ENCODE data around the gene BRAF. TPM values are rescaled to one million over a fixed set of nuclear protein-coding genes. Genes with fewer than 3 reads are reported as not detected.
"Not testable (repeated sequence)": the region's sequence is repeated elsewhere in the genome, so short reads cannot be mapped to it uniquely, and the experiment has no call there.

The BRAF gene
- total RNA-seq (2014; rRNA removed; shearing (Covaris generic)): 11.4 and 20.0 TPM in 2 replicates

DNA sequence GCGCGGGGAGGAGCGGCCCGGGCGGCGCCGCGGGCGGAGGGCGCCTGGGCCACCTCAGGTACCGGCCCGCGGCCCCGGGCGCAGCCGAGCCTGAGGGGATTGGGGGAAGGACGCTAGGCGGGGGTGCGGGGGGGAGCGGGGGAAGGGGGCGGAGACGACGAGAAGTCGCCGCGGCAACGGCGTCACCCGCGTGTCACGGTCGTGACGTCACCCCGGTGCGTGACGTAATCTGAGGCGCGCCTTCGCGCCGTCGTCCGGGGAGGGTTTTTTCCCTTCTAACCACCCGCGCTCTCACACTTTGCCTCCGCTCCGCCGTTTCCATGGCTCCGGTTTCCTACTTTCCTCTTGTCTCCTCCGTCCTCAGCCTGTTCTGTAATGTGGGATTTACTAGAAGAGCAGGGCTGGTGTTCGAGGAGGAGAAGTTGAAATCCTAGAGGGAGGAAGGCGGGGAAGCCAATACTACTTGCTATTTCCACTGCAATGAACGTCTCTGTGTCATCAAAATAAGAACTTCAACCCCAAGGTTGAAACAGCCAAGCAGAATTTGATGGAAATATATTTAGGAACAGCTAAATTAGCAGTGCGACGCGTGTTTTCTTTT, at the start of gene BRAF:
TSS of gene BRAF (minus strand) at position 109 of the 601 bp plus-strand sequence. CDS start 226 bp downstream, outside the sequence.
- in situ Hi-C loops (cut with HindIII; ENCODE audit: low sequenced_read_pairs): no loop called here
- DNase-seq (ENCODE audit: low spot score): peak; percentile 92

DNA sequence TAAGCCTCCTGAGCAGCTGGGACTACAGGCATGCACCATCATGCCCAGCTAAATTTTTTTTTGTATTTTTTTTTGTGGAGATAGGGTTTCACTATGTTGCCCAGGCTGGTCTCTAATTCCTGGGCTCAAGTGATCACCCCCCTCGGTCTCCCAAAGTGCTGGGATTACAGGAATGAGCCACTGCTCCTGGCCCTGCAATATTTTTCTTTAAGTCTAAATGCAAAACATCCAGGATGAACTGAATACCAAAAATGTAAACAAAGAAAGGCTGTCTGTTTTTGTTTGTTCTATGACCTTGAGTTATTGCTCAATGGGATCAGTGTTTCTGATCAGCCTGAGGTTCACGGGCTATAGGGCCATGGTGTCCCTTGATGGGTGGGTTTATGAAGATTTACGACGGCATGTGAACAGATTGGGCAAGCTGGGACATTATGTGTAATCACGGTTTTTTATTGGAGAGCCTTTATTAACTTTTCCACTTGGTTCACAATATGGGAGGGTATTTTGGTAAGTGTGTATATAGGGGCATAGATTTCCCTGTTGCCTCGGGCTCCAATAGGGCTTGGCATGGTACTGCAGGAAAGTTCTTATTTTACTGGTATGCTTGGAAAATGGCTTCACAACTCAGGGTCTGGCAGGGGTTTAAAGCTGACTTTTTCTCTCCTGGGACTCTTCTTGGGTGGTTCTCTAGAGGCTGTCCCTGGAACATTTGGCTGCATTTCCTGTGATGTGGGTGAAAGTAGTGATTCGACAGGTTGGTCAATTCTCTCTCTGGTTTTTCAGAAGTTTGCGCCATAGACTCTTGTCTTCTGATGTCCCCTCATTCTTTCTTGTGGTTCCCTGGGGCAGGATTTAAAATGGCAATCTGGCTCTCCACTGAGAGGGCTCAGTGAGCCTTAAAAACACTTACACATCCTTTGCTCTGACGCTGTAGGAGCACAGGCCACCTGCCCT, 48.4 kb upstream of the BRAF start:
- in situ Hi-C loops (cut with HindIII; ENCODE audit: low sequenced_read_pairs): no loop called here
- DNase-seq (ENCODE audit: low spot score): no peak

DNA sequence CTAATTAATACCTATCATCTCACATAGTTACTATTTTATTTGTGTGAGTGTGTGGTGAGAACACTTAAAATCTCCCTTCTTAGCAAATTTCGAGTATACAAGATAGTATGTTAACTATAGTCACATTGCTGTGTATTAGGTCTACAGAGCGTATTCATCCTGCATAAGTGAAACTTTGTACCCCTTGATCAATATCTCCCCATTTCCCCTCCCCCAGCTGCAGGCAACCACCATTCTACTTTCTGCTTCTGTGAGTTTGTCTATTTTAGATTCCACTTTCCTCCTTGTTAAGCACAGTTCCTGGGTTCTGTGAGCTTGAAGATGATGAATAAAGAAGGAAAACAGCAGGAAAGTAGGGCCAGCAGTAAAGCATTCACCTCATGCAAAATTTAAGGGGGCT, 47.6 kb upstream of the BRAF start:
- DNase-seq (ENCODE audit: low spot score): no peak
- in situ Hi-C loops (cut with HindIII; ENCODE audit: low sequenced_read_pairs): no loop called here

DNA sequence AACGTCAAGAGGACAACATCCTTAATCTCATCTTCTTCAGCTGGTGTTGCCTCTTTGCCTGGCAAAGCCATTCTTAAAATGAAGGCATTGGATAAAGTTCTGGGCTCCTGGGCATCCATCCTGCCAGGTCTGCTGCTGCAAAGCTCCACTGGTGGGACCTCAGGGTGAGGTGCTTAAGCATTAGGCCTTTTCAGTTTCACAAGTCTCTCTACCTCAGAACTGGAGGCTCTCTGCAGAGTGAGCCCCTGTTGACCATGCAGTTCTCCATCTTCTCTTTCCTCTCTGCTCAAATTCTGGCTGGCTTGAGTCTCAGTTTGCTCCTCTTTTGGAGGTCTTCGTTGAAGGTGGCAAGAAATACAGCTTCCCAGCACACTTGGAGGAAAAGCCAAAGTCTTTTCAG, 42.7 kb upstream of the BRAF start:
- peak; percentile 1 for DNase-seq (ENCODE audit: low spot score)
- in situ Hi-C loops (cut with HindIII; ENCODE audit: low sequenced_read_pairs): no loop called here

DNA sequence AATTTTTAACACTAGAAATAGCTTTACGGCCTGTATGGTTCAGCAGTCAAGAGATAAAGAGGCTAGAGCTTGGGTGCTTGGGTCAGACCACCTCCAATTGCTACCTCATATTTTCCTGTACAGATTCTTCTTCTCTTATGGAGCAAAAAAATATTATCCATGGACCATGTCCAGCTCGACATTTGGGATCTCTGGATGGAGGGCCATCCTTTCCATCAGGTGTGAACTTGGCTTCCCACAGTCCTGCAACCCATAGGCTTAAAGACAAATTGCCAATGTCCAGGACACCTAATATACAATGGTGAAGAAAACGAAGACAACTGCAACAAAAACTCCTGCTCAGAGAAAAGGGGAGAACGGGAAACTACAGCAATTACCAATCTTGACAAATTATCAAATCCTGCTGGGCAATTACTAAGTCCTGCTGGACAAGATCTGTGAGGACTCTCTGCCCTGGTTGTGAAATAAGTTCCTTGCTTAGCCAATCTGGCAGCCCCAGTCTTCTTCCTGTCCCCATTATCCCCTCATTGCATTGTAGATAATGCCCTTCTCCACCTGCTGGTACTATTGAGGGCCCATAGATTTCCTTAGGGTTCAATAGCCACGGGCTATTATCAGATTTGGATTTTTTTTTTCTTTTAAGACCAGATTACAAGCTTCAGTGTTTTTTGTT, 42.0 kb upstream of the BRAF start:
- DNase-seq (ENCODE audit: low spot score): peak; percentile 81
- in situ Hi-C loops (cut with HindIII; ENCODE audit: low sequenced_read_pairs): no loop called here

DNA sequence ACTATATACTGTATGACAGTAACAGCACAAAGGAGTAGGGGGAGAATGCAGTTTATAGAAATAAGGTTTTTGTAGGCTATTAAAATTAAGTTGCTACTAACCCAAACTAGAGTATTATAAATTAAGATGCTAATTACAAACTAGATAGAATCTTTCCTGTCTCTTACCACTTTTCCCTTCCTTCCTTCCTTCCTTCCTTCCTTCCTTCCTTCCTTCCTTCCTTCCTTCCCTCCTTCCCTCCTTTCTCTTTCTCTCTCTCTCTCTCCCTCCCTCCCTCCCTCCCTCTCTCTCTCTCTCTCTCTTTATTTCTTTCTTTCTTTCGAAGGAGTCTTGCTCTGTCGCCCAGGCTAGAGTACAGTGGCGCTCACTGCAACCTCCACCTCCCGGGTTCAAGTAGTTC, 36.4 kb upstream of the BRAF start:
- in situ Hi-C loops (cut with HindIII; ENCODE audit: low sequenced_read_pairs): no loop called here

DNA sequence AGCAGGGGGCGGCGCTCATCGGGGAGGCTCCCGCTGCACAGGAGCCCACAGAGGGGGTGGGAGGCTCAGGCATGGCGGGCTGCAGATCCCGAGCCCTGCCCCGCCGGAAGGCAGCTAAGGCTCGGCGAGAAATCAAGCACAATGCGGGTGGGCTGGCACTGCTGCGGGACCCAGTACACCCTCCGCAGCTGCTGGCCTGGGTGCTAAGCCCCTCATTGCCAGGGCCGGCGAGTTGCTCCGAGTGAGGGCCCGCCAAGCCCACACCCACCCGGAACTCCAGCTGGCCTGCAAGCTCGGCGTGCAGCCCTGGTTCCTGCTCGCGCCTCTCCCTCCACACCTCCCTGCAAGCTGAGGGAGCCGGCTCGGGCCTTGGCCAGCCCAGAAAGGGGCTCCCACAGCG, 32.3 kb upstream of the BRAF start:
- in situ Hi-C loops (cut with HindIII; ENCODE audit: low sequenced_read_pairs); DNase-seq (ENCODE audit: low spot score): not testable (repeated sequence)

More for the DNA sequence above, 36.4 kb upstream of the BRAF start:
- DNase-seq (ENCODE audit: low spot score): no peak

DNA sequence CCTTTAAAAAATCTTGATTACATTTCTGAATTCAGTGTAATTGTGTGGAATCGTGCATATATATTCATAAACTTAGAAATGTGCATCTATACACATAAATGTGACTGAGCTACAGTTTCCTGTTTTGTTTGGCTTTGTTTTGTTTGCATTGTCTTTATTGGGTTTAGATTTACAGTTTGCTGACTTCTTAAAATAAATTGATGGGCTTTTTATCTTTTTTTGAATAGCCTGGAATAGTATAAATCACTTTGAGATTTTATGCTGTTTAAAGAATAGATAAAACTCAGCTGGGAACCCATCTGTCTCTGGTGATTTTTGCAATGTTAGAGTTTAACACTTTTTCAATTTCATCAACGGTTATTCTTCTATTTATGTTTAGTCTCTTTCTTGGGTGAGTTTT, 21.2 kb upstream of the BRAF start:
- in situ Hi-C loops (cut with HindIII; ENCODE audit: low sequenced_read_pairs): no loop called here
- no peak for DNase-seq (ENCODE audit: low spot score)

DNA sequence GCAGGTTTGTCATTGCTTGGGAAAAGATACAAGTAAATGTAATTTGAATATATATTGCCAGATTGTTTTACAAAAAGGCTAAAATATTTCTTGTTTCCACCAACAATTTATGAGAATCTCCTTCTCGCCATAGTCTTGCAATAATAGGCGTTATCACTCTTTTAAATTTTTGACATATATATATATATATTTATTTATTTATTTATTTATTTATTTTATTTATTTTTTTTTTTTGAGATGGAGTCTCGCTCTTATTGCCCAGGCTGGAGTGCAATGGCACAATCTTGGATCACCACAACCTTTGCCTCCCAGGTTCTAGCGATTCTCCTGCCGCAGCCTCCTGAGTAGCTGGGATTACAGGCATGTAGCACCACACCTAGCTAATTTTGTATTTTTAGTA, 17.5 kb upstream of the BRAF start:
- DNase-seq (ENCODE audit: low spot score); in situ Hi-C loops (cut with HindIII; ENCODE audit: low sequenced_read_pairs): not testable (repeated sequence)

DNA sequence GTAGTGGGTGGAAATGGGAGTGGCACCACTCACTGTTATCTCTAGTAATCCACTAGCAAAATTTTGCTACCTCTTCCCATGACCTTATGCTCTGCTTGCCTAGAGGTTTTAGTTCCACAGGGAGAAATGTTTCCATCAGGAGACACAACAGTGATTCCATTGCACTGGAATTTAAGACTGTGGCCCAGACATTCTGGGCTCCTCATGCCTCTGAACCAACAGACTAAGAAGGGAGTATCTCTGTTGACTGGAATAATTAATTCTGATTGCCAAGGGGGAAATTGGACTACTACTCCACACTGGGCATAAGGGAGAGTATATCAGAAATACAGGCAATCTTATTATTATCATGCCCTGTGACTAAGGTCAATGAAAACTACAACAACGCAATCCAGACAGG, 16.2 kb upstream of the BRAF start:
- in situ Hi-C loops (cut with HindIII; ENCODE audit: low sequenced_read_pairs): no loop called here
- no peak for DNase-seq (ENCODE audit: low spot score)

DNA sequence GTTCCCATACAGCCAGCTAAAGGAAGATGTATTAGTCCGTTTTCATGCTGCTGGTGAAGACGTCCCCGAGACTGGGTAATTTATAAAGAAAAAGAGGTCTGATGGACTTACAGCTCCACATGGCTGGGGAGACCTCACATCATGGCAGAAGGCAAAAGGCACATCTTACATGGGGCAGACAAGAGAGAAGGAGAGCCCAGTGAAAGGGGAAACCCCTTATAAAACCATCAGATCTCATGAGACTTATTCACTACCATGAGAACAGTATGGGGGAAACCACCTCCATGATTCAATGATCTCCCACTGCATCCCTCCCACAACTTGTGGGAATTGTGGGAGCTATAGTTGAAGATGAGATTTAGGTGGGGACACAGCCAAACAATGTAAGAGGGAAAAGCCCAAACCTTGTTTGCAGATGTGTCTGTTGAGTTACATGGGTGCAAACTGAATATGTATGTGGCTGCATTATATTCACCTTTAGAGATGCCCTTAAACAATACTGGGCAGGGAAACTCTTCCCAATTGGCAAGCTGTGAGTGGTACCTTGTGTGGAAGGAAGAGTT, 13.1 kb upstream of the BRAF start:
- no peak for DNase-seq (ENCODE audit: low spot score)
- in situ Hi-C loops (cut with HindIII; ENCODE audit: low sequenced_read_pairs): no loop called here

DNA sequence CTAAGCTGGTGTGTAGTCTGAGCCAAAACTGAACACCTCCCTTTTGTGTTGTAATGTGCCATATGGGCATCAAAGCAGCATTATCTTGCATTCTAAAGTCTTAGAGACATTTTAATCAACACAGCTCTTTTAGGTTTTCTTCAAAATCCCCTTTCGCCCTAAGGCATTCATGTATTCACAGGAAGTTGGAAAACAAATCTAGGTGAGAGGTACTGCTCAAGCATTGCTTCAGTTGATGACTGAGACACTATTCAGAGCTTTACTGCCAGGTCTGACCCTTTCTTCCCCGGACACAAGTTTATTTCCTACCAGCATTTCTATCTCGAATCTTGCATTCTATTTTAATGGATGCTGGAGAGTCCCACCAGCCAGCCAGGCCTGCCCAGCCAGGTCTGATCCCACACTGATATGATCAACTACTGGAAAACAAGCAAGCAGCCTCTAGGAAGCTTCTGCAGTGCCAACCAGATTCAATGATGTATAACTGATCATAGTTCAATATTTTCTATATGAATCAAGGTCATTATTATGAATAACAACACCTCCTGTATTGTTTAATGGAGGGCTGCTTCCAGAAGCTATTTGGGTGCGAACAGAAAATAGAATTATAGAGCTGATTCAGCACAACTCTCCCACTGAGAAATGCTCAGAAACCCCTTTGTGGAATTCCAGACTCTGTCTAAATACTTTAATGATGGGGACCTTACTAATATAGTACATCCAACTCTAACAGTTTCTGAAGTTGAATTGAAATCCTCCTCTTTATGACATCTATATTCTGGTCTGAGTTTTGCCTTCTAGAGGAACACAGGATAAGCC, 4.0 kb upstream of the BRAF start:
- no peak for DNase-seq (ENCODE audit: low spot score)
- in situ Hi-C loops (cut with HindIII; ENCODE audit: low sequenced_read_pairs): no loop called here

DNA sequence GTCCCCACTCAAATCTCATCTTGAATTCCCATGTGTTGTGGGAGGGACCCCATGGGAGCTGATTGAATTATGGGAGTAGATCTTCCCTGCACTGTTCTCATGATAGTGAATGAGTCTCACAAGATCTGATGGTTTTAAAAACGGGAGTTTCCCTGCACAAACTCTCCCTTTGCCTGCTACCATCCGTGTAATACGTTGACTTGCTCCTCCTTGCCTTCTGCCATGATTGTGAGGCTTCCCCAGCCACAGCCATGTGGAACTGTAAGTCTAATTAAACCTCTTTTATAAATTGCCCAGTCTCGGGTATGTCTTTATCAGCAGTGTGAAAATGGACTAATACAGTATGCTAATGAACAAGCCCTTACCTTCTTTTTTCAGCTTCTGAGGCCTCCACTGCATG, 3.2 kb upstream of the BRAF start:
- DNase-seq (ENCODE audit: low spot score); in situ Hi-C loops (cut with HindIII; ENCODE audit: low sequenced_read_pairs): not testable (repeated sequence)

DNA sequence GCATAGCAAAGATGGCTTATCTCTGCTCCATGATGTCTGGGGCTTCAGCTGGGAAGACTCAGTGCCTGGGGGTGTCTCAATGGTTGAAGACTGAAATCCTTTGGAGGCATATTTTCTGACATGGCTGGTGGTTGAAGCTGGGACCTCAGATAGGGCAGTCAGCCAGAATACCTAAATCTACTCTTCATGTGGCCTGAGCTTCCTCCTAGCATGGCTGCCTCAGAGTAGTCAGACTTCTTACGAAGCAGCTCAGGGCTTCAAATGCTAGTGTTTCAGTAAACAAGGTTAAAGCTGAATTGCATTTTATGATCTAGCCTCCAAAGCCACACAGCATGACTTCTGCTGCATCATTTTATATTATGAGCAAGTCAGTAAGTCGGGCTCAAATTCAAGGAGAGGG, 2.6 kb upstream of the BRAF start:
- in situ Hi-C loops (cut with HindIII; ENCODE audit: low sequenced_read_pairs): no loop called here
- DNase-seq (ENCODE audit: low spot score): no peak

DNA sequence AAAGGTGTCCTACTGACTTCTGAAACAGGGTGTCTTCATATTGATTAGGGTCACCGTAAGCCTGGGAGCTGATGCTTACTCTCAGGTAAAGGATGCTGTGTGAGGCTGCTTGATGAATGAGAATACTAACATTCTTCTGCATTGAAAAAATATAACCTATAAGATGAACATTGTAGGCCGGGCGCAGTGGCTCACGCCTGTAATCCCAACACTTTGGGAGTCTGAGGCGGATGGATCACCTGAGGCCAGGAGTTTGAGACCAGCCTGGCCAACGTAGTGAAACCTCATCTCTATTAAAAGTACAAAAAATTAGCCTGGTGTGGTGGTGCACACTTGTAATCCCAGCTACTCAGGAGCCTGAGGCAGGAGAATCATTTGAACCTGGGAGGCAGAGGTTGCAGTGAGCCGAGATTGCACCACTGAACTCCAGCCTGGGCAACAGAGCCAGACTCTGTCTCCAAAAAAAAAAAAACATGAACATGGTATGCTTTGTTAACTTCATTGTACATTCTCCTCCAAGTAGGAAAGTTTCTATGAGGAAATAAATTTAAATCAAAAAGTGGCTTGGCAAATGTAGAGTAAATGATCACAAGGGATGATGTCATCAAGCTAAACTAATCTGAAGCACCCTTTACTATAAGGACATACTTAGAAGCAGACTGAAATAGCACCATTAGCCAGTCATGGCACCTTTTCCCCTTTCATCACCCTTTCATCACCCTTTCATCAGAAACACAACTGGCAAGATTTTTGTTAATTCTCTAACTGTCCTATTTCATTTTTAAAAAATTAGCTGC, 1.5 kb upstream of the BRAF start:
- DNase-seq (ENCODE audit: low spot score): no peak
- in situ Hi-C loops (cut with HindIII; ENCODE audit: low sequenced_read_pairs): no loop called here

DNA sequence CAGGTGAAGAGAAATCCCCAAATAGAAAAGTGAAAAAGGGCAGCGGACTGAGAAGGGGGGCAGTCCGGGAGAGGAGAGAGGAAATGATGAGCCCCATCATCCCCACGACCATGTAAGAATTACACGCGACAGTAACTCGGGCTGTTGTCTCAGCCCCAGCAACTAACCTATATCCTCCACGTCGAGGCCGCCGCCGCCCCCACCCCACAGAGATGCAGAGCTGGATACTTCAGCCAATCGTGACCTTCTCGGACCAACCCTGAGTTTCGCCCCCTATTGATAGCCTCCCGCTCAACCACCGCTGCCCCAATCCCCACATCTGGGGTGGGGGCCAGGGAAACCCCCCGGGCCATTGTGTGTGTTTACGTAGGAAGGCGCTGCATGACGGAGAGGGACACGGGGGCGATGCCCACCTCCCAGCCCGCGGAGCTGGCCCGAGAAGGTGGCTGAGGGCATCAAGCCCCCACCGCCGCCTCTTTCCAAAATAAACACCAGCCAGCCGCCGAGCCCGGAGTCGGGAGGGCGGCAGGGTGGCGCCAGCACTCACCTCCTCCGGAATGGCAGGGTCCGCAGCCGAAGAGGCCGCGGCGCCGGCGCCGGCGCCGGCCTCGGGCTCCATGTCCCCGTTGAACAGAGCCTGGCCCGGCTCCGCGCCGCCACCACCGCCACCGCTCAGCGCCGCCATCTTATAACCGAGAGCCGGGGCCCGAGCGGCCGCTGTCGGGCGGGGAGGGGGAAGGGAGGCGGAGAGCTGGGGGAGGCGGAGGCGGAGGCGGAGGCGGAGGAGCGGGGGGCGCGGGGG, 509 bp downstream of the BRAF start:
- DNase-seq (ENCODE audit: low spot score): peak; percentile 71
- in situ Hi-C loops (cut with HindIII; ENCODE audit: low sequenced_read_pairs): no loop called here

DNA sequence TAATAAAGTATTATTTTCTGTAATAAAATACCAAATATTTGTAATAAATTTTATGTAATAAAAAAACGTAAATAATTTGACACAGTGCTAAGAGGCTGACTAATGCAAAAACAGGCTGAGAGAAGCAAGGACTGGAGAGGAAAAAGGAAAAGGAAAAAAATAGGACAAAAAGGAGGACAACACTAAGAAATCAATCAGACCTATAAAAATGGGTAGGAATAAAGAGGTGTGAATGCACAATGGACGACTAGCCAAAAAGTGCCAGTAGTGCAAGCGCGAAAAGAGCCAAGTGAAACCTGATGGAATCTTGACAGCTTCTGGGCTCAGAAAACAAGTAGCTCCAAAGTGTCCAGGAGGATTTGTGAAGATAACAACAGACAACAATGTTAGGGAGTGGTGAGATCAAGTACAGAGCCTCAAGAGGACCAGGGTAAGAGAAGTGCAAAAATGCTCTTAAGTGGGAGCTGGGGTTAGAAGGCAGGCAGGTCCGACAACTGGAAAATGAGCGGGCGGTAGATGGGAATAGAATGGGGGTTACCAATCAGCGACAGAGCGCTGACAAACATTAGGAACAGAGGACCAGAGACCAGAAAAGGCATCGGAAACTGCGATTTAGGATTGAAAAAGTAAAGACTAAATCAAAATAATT, 1.2 kb downstream of the BRAF start:
- in situ Hi-C loops (cut with HindIII; ENCODE audit: low sequenced_read_pairs): no loop called here
- peak; percentile 65 for DNase-seq (ENCODE audit: low spot score)
